HUES64 (cell line): ENCODE measurements around the gene SLC35A3.

ENCODE experiments used
- H3K27ac ChIP-seq: 2 replicates; pipeline ENCODE4 v1.7.0; 2013; ENCODE audit warnings: low read depth, low read length, inconsistent platforms
- H3K27me3 ChIP-seq: 2 replicates; pipeline ENCODE4 v1.6.1; 2013; ENCODE audit warnings: mild to moderate bottlenecking, low read length; ENCODE audit not compliant: insufficient read depth
- H3K36me3 ChIP-seq: 2 replicates; pipeline ENCODE4 v1.6.1; 2013; ENCODE audit warnings: mild to moderate bottlenecking, low read length; ENCODE audit not compliant: insufficient read depth
- H3K4me1 ChIP-seq: 2 replicates; pipeline ENCODE4 v1.6.1; 2013; ENCODE audit warnings: mild to moderate bottlenecking, low read length, moderate library complexity; ENCODE audit not compliant: insufficient read depth
- H3K4me3 ChIP-seq: 2 replicates; pipeline ENCODE4 v1.5.1; 2013; ENCODE audit warnings: mild to moderate bottlenecking, low read length, moderate library complexity
- H3K9ac ChIP-seq: 2 replicates; pipeline ENCODE4 v1.6.1; 2013; ENCODE audit warnings: mild to moderate bottlenecking, low read depth, low read length
- H3K9me3 ChIP-seq: 2 replicates; pipeline ENCODE4 v1.6.1; 2013; ENCODE audit warnings: low read depth, low read length; ENCODE audit not compliant: insufficient read depth
- WGBS: fragments of 150-250, 120-280 bp; methylation state at CpG from one replicate; pipeline ENCODE4 v1.1.7; 2013; ENCODE audit warnings: missing lambda C conversion rate; 5-methylcytosine and 5-hydroxymethylcytosine counted together

SLC35A3 gene

GRCh38 chr1:99996951-99997350 is 27.2 kb downstream of the SLC35A3 start:
- 90% methylated on average over 2 of the region's 4 CpGs for WGBS
- Histone ChIP-seq H3K4me1 (no peaks in the 10 kb centered on the region), H3K36me3 (peaks cover 12% of the 10 kb centered on the region; the same call in 1 of the 2 replicates), H3K9me3 (peaks cover 4% of the 10 kb centered on the region; the same call in 1 of the 2 replicates), H3K27me3 (no peaks in the 10 kb centered on the region), H3K4me3 (no peak overlapping the region), H3K9ac (no peak overlapping the region), H3K27ac (no peak overlapping the region)

- H3K27me3 ChIP-seq: no peaks in the 10 kb centered on the region
- no peak overlapping the region for H3K9ac ChIP-seq
- H3K4me3 ChIP-seq: no peak overlapping the region
- no peaks in the 10 kb centered on the region for H3K9me3 ChIP-seq
- H3K4me1 ChIP-seq: no peaks in the 10 kb centered on the region
- no peak overlapping the region for H3K27ac ChIP-seq
- no peaks in the 10 kb centered on the region for H3K36me3 ChIP-seq
- 100% methylated on average over 2 of the region's 2 CpGs for whole genome bisulfite sequencing
These were observed 31.7 kb downstream of the SLC35A3 start for GRCh38 chr1:100001462-100001861.

GRCh38 chr1:100005424-100005823 is 35.6 kb downstream of the SLC35A3 start:
- no peaks in the 10 kb centered on the region for H3K9me3 ChIP-seq
- no peaks in the 10 kb centered on the region for H3K27me3 ChIP-seq
- H3K9ac ChIP-seq: no peak overlapping the region
- no peaks in the 10 kb centered on the region for H3K4me1 ChIP-seq
- H3K36me3 ChIP-seq: no peaks in the 10 kb centered on the region
- no CpG with 5 or more reads among the region's 1 CpG for WGBS
- H3K4me3 ChIP-seq: no peak overlapping the region
- no peak overlapping the region for H3K27ac ChIP-seq

- no peaks in the 10 kb centered on the region for H3K36me3 ChIP-seq
- no peak overlapping the region for H3K4me3 ChIP-seq
- H3K27ac ChIP-seq: no peak overlapping the region
- 94% methylated on average over 2 of the region's 2 CpGs for WGBS
- no peaks in the 10 kb centered on the region for H3K9me3 ChIP-seq
- H3K27me3 ChIP-seq: no peaks in the 10 kb centered on the region
- no peaks in the 10 kb centered on the region for H3K4me1 ChIP-seq
- H3K9ac ChIP-seq: no peak overlapping the region
These were observed 36.9 kb downstream of the SLC35A3 start for GRCh38 chr1:100006688-100007087.

- H3K27ac ChIP-seq: no peak overlapping the region
- no peak overlapping the region for H3K4me3 ChIP-seq
- H3K27me3 ChIP-seq: no peaks in the 10 kb centered on the region
- no peaks in the 10 kb centered on the region for H3K4me1 ChIP-seq
- no peaks in the 10 kb centered on the region for H3K9me3 ChIP-seq
- no peak overlapping the region for H3K9ac ChIP-seq
- peaks cover 5% of the 10 kb centered on the region; the same call in 1 of the 2 replicates for H3K36me3 ChIP-seq
These were observed 39.7 kb downstream of the SLC35A3 start for GRCh38 chr1:100009458-100009857.

DNA sequence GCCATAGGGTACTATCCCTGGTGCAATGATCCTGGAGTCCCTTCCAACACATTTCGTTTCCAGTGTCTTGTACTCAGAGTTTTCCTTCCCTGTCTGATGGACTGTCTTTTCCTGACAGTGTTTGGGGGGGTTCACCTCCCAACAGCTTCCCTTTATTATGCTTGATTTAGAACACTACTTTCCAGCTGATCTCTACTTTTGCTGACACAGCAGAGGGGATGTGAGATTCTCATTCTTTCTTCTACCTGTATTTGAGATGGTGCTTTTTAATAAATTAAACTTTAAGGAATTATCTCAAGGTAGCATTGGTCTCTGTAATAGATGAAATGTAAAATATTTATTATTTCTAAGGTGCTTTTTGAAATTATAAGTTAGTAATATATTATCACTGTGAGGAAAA is 41.0 kb downstream of the SLC35A3 start:
- peaks cover 10% of the 10 kb centered on the region; the same call in 1 of the 2 replicates for H3K36me3 ChIP-seq
- H3K9ac ChIP-seq: no peak overlapping the region
- no peak overlapping the region for H3K27ac ChIP-seq
- WGBS: 100% methylated on average over 1 of the region's 1 CpG
- H3K4me1 ChIP-seq: no peaks in the 10 kb centered on the region
- no peaks in the 10 kb centered on the region for H3K9me3 ChIP-seq
- H3K4me3 ChIP-seq: no peak overlapping the region
- no peaks in the 10 kb centered on the region for H3K27me3 ChIP-seq

- no peak overlapping the region for H3K4me3 ChIP-seq
- no peaks in the 10 kb centered on the region for H3K9me3 ChIP-seq
- no peak overlapping the region for H3K27ac ChIP-seq
- peaks cover 16% of the 10 kb centered on the region; the same call in 1 of the 2 replicates for H3K36me3 ChIP-seq
- H3K27me3 ChIP-seq: no peaks in the 10 kb centered on the region
- no peaks in the 10 kb centered on the region for H3K4me1 ChIP-seq
- WGBS: 87% methylated on average over 1 of the region's 1 CpG
- no peak overlapping the region for H3K9ac ChIP-seq
These were observed 49.4 kb downstream of the SLC35A3 start for GRCh38 chr1:100019220-100019619.

- Histone ChIP-seq H3K27ac (no peak overlapping the region), H3K4me1 (no peaks in the 10 kb centered on the region), H3K9me3 (no peaks in the 10 kb centered on the region), H3K27me3 (no peaks in the 10 kb centered on the region), H3K9ac (no peak overlapping the region), H3K36me3 (peaks cover 10% of the 10 kb centered on the region; the same call in 1 of the 2 replicates), H3K4me3 (no peak overlapping the region)
- 97% methylated on average over 6 of the region's 6 CpGs for WGBS
These were observed 53.7 kb downstream of the SLC35A3 start for GRCh38 chr1:100023482-100023881.

DNA sequence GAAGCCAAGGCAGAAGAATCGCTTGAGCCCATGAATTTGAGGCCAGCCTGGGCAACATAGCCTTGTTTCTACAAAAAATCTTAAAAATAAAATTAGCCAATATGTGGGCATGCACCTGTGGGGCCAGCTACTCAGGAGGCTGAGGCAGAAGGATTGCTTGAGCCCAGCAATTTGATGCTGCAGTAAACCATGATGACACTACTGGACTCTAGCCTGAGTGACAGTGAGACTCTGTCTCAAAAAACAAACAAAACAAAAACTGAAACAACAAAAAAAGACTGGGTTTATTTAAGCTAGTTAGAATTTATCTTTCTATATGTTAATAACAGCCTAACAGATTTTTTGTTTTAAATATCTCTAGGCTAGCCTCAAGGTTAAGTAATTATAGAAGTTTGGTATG is 57.4 kb downstream of the SLC35A3 start:
- 0 out of 2 replicates have a peak, but pooled peaks cover 4% of the 10 kb centered on the region for H3K4me1 ChIP-seq
- H3K27me3 ChIP-seq: no peaks in the 10 kb centered on the region
- 0 out of 2 replicates have a peak, but pooled peaks cover 1% of the 10 kb centered on the region for H3K36me3 ChIP-seq
- H3K4me3 ChIP-seq: no peak overlapping the region
- WGBS: 94% methylated on average over 1 of the region's 1 CpG
- no peak overlapping the region for H3K27ac ChIP-seq
- H3K9ac ChIP-seq: no peak overlapping the region
- no peaks in the 10 kb centered on the region for H3K9me3 ChIP-seq

GRCh38 chr1:100028765-100029164 is 59.0 kb downstream of the SLC35A3 start:
- H3K9me3 ChIP-seq: no peaks in the 10 kb centered on the region
- 0 out of 2 replicates have a peak, but pooled peaks cover 4% of the 10 kb centered on the region for H3K4me1 ChIP-seq
- no peak overlapping the region for H3K9ac ChIP-seq
- no peaks in the 10 kb centered on the region for H3K36me3 ChIP-seq
- H3K27ac ChIP-seq: no peak overlapping the region
- no peak overlapping the region for H3K4me3 ChIP-seq
- 100% methylated on average over 2 of the region's 2 CpGs for WGBS
- H3K27me3 ChIP-seq: no peaks in the 10 kb centered on the region

DNA sequence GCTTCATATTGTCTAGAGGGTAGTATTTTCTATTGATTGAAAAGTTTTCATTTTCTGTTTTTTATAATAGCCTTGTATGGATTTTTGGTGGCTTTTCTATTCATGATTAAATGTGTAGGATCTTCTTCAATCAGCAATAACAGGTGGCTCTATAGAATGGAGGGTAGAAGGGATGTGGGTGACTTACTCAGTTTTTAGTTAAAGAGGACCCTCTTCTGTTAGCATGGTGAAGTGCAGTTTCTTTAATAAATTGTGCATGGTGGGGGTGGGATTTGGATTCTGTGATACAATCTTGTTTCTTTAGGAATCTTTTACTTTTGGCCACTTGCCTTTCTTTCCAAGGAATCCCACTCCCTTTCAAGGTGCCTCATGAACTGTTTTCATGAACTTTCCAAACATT is 64.7 kb downstream of the SLC35A3 start:
- Histone ChIP-seq H3K9ac (no peak overlapping the region), H3K36me3 (no peaks in the 10 kb centered on the region), H3K27ac (no peak overlapping the region)

DNA sequence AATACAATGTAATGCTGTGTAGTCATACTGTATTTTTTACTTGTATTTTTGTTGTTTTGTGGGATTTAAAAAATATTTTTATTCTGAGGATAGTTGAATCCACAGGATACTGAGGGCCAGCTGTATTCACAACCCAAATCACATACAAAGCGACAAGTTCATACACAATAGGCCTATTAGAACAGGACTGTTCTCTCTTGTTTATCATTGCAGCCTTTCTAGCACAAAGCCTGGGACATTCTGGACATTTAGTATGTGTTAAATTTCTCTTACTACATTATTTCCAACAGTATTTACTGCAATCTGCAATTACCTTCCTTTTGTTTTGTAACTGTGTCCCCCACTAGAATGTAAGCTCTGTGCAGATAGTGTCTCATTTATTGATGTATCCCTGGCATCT is 65.4 kb downstream of the SLC35A3 start:
- H3K9me3 ChIP-seq: no peaks in the 10 kb centered on the region
- no peak overlapping the region for H3K9ac ChIP-seq
- peaks cover 4% of the 10 kb centered on the region; the same call in 1 of the 2 replicates for H3K4me1 ChIP-seq
- H3K27me3 ChIP-seq: no peaks in the 10 kb centered on the region
- no peak overlapping the region for H3K4me3 ChIP-seq
- H3K36me3 ChIP-seq: no peaks in the 10 kb centered on the region
- H3K27ac ChIP-seq: no peak overlapping the region
- WGBS: 89% methylated on average over 1 of the region's 1 CpG

More for the DNA sequence above, 64.7 kb downstream of the SLC35A3 start:
- no peaks in the 10 kb centered on the region for H3K9me3 ChIP-seq
- no peak overlapping the region for H3K4me3 ChIP-seq
- H3K4me1 ChIP-seq: peaks cover 4% of the 10 kb centered on the region; the same call in 1 of the 2 replicates
- no peaks in the 10 kb centered on the region for H3K27me3 ChIP-seq
